Amygdala (tissue), 56 donors: ENCODE results near the gene SERPINI1.
A peak's percentile ranks its signal among the peaks of the same experiment; 100 is the strongest.
"Not testable (repeated sequence)": the region's sequence is repeated elsewhere in the genome, so short reads cannot be mapped to it uniquely, and the experiment has no call there.

Source experiments
- DNase-seq, 56 donors: peaks; one replicate each; lab custom pipeline; 2025; lab: John Stamatoyannopoulos, UW

SERPINI1 gene

DNA sequence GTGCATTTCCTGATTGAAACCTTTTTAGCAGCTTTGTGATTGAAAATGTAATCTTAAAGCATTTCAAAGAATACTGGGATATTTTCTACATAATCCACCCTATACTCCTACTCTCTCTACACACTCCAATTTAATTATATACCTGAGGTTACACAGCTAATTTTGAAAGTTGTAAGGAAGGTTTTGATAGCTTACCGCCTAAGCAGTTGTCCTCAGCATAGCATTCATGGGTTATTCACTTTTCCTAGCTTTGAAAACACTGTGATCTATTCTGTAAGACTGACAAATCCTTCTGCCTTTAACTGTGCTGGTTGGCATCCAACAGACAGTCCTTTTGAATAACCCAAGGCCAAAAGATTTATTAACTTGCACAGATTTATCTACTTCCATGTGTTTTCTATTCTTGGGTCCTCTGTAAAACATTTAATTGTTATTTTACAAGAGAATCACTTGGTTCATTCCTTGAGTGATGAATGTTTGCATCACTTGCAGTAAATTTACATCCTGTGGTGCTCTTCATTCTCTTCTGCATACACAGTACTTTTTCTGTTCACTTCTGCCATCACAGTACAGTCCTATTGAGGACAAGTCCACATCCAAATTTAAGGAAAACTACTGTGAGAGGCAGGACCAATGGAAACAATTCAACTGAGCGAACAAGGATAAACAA is 44.8 kb downstream of the SERPINI1 start:
- DNase-seq, result no peak

DNA sequence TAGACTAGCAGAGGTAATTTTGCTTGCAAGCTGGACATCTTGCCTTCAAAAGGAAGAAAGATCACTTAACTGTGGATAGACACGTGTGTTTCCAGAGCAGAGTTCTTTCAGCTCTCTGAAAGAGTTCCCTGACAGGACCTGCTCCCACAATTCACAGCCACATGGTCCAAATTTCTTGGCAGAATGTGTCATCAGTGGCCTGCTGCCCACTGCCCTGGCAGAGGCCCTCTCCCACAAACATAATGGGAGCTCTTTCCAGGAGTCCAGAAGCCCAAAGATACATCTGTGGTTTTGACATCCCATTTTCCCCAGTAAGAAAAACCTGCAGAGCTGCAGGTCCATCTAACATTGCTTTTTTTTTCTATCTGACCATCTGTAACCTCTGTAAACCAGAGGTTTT is 48.3 kb downstream of the SERPINI1 start:
- DNase-seq, result peak in 41 of 56 donors; percentile 2 to 69 (median 25)

DNA sequence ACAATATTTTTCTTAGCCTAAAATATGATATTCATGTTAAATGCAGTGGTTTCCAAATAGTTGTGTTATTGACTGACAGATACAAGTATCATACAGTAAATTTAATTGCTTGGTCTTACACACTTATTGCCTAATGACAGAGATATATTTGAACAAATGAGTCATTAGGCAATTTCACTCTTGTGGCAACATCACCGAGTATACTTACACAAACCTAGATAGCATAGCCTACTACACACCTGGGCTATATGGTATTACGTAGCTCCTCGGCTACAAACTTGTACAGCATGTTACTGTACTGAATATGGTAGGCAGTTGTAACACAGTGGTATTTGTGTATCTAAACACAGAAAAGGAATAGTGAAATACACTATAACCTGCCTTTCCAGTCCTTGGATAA is 50.3 kb downstream of the SERPINI1 start:
- DNase-seq, result no peak

DNA sequence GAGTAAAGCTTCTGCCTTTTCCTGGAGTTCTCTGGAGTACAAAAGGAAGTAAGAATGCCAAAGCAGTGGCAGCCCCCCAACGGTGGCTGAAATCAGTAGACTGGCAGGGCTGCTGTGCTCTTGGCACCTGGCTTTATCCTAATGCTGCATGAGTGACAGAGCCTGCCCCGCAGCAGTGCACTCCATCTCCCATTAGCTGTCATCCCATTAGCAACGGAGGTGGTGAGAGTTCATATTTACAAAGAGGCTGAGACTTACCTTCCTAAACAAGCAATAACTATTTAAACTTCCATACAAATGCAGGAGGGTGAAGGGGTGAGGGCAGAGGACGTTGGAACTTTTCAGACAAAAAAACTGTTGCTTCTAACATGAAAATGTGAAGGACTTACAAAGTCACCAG is 51.9 kb downstream of the SERPINI1 start:
- no peak for DNase-seq

DNA sequence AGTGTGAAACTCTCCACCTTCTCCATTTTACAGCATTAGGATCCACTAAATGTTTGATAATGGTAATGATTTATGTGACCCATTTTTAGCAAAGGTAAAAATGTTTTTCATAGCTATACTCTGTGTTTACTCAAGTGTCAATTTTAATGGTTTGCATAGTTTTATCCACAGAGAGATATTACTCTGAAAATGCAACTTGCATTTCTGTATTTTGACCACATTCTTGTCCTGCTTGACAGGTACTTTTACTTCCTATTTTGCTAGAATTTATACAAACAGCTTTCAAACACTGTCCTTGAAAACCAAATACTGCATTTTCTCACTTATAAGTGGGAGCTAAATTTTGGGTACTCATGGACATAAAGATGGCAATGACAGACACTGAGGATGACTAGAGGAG is 62.9 kb downstream of the SERPINI1 start:
- DNase-seq, result no peak

DNA sequence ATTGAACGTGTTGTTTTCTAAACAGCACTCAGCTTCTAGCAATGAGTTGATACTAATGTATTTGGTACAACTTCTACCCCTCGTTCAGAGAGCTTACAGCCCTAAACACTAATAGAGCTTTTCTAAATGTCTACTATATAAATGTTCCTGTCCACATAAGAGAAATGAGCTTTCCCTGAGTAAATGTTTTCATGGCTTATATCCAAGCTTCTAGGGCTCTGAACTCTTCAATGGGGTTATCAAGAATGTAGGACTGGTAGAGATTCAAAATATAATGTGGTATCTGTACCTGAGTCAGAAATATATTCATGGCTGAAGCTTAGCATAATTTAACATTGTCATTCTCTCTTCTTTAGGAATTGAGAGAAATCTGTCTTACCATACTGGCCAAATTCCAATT is 73.4 kb downstream of the SERPINI1 start:
- no peak for DNase-seq

DNA sequence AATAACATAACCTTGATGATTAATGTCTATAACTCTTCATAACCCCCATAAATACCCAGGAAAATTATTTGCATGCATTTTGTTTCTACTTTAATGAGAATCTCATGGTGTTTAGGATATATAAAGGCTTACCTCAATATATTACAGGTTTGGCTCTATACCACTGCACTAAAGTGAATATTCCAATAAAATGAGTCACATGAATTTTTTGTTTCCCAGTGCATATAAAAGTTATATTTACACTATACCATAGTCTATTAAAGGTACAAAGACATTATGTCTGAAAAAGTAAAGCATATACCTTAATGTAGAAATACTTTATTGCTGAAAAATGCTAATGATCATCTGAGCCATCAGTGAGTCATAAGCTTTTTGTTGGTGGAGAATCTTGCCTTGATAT is 74.7 kb downstream of the SERPINI1 start:
- DNase-seq, result no peak

DNA sequence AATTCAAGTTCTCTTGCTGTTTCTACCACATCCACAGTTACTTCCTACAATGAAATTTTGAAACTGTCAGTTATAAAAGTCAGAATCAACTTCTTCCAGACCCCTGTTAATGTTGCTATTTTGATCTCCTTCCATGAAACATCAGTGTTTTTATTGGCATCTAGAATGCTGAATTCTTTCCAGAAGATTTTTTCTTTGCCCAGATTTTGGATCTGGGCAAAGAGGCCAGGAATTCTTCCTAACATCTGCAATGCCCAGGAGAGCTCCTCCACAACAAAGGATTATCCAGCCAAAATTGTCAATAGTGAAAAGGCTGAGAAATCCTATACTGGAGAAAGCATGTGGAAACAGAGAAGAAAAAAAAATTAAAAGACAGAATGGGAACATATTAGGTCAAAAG is 75.5 kb downstream of the SERPINI1 start:
- DNase-seq, result no peak

DNA sequence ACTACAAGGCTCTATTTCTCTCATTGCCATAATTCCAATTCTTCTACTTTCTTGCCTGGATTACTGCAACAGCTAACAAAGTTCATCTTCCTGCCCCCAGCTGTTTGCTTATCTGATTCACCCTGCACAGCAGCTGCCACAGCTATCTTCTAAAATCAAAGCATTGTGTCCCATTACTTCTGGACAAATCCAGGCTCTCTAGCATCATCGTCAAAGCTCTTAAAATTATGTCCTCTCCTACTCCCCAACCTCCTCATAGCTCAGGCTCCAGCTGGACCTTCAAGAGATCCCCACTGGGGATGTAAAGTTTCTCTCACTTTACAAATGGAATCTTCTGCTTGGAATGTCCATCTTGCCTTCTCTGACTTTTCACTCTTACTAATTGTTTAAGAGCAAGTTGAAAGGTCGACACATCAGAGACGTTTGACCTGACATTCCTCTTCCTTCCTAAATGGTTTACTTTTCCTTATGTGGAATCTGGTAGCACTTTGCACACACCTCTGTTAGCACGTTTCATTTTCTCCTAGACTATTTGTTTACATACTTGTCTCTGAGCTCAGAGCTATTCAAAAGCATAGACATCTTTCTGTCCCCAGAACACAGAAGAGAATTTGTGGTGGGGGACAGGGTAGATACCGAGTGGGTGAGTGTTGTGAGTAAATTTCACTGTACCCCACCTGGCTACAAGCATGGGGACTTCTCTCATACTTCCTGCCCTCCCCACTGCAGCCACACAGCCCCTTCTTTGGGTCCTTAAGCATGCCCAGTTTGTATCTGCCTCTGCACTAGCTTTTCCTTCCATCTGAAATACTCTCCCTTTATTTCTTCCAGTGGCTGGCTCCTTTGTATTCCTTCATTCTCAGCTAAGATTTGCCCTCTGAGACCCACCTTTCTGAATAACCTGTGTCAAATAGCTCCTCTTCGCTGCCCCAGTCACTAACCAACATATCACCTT is 77.9 kb downstream of the SERPINI1 start:
- no peak for DNase-seq

DNA sequence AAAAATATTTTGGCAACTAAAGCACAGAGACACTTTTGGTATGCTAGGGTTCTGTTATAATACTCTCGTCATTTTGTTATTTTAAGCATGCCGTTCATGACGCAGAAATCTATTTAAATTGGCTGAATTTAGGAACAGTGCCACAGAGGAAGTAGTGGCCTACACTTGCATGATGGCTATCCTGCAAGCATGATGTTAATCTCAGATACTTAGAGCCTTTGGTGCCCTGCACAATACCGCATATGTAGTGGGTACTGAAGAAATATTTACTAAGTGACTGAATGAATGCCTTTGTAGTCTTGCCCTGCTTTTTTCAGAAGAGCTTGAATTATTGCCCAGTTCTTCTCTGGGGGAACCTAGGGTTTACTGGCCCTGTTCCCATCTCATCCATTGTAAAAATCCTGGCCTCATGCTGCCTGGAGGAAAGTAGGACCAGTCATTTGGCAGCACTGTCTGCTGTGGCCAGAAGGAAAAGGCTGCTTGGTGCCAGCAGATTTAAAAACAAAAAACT is 79.0 kb downstream of the SERPINI1 start:
- DNase-seq, result peak in 50 of 56 donors; percentile 4 to 87 (median 52)

DNA sequence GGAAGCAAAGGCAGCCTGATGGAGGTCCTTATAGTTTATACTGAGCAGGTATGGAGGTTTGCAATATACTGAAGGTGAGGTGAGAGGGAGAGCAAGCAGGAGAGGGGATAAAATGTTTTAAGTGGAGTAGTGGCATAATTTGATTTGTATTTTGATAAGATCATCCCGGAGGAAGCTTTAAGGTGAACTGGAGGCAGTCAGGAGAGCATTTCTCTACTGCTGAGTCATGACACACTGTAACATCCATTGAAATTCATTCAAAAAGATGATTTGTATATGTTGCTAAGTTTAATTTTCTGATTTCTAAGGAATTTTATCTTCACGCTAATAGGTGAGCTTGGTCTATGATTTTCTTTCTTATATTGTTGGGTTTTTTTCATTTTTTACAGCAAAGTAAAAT is 81.4 kb downstream of the SERPINI1 start:
- DNase-seq, result no peak

DNA sequence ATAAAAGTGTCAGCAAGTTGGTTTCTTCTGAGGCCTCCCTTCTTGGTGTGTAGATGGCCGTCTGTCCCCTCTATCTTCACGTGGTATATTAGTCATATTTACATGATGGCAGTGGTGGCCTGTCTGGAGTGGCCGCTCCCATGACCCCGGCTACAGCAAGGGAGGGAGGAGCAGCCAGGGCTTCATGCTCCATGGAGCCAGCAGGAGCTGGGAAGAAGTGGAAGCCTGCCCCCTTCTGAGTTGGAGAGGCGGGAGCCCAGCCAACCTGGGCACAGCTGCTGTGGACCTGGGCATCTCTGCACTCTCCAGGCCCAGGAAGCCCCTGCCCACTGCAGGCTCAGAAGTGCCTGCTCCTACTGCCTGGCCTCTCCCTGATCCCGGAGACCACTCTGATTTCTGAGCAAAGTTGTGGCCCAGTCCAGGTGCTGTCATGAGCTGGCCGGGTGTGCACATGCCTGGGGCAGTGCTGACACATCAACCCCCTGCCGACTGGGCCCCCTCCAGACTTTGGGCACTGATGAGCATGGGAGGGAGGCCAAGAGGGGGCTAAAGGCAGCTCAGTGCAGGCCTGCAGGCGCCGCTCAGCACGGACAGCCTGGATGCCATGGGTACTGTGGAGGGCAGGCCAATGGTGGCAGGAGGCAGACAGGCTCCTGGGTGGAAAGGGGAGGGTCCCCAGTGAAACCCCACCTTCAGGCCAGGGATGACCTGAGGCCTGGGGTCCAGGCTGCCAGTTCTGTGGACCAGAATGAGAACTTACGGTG is 84.8 kb downstream of the SERPINI1 start:
- no peak for DNase-seq

DNA sequence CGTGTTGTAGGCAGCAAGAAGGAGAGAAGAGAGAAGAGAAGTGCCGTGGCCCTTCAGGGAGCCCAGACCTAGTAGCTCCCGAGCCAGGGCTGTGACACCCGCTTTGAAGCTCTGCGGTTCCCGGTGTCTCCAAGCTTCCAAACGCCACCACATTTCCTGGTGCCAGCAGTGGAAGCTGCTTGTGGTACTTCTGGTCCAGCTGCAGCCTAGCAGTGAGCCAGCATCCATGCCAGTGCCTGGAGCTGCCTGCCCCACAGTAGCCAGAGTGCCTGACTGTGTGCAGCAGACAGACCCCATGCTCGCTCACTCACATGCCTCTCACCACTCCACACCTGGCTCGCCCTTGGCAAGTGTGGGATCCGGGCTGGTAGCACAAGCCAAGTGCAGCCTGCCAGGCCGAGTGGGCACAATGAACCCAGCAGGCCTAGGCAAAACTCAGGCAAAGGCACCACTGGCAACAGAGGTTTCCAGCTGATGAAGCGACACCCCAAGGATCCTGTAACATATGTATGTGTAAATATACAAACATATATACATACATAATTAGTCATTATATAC is 85.8 kb downstream of the SERPINI1 start:
- no peak for DNase-seq

DNA sequence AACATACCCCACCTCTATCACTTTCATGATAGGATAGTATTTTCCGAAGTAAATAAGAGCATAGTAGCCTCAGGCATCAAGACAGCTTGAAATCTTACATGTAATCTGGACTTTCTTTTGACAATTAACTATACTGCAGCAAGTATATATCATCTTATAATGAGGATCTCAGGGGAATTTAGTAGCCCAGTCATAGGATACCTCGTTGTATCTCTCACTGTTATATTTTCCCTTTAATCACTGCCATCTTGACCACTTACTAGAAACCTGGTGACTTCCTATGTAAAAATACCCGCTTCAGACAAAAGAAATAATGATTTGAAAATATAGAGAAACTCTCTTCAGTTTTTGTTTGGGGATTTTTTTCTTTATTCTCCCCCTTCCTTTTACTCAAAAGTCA is 88.2 kb downstream of the SERPINI1 start:
- DNase-seq, result no peak

DNA sequence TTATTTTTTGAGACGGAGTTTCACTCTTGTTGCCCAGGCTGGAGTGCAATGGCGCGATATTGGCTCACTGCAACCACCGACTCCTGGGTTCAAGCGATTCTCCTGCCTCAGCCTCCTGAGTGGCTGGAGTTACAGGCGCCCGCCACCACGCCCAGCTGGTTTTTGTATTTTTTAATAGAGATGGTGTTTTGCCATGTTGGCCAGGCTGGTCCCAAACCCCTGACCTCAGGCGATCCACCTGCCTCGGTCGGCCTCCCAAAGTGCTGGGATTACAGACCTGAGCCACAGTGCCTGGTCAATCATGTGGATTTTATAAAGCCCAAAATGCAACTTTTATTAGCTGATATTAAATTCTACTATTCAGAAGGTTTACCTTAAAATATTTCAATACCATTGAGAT is 92.1 kb downstream of the SERPINI1 start:
- DNase-seq, result not testable (repeated sequence)

DNA sequence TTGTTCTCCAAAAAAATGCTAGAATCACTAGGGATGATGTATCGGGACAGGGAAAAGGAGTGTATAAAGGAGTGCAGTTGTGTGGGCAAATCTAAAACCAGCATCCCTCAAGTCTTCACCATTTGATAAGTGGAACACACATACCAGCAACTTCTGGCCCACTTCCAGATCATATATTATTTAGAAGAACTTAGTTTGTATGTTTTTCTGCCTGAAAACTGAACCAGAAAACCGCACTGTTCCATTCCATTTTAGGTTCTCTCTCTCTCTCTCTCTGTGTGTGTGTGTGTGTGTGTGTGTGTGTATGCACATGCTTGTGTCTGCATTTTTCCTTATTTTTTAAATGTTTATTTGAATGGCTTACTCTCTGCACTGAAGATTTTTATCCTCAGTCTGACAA is 93.5 kb downstream of the SERPINI1 start:
- no peak for DNase-seq

DNA sequence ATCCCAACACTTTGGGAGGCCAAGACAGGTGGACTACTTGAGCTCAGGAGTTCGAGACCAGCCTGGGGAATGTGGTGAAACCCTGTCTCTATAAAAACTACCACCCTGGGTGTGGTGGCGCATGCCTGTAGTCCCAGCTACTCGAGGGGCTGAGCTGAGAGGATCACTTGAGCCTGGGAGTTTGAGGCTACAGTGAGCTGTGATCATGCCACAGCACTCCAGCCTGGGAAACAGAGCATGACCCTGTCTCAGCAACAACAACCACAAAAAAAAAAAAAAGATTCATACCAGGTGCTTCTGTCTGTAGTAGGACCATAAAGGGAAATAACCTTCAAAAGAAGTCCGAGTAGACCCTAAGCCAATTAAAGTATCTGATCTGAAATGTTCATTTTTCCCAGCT is 94.5 kb downstream of the SERPINI1 start:
- DNase-seq, result no peak

DNA sequence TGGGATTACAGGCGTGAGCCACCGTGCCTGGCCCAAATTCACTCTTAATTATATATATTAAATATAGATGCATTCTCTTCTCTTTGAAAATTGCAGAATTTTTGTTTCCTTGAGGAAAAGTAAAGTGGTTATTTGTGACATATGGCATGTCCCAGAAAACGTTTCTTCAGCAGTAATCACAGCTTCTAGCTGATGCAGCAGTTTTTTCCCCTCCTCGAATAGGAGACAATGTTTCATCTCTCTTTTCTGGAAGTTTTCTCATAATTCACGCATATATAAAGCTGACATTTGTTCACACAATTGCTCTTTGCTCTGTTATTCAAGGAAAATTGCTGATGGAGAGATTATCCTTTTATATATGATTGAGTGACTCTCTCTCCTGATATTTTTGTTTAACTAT is 99.8 kb downstream of the SERPINI1 start:
- no peak for DNase-seq

DNA sequence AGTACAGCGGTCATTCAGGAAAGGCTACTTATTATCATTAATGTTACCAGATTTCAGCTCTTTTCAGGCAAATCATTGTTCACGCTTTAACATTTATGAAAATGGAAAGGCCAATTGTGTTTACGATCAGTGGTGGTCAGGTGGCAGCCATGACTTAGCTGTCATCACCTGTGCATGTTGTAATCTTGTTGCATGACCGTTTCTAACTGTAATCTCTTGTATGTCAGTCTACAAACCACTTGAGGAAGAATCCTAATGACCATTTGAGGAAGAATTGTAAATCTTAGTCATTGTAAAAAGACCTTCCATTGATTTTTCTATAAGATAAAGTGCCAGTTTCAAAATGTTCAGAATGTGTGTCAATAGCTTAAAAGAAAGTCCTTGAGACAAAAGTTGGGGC is 100.4 kb downstream of the SERPINI1 start:
- DNase-seq, result no peak

DNA sequence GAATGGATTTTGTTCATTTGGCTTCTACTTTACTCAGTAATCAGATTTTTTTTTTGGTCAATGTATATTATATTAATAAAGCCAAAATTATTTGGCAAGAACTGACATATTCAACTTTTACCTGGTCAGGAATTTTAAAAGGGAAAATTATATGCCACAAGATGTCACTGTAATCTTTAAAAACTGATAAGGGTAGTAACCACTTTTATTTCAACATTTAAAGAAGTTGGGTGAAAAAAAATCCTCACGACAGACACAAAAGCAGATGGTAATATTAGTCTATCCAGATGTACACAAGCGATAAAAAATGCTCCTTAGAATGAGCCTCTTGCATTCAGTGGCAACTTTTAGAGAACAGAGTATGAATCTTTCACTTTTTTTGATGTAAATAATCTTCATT is 101.9 kb downstream of the SERPINI1 start:
- no peak for DNase-seq
